NOMO-1 treated with DMSO at 0.1 percent for 48 hours (cell line): Measurements from ENCODE around the gene PTPA.
"Not testable (repeated sequence)": the region's sequence is repeated elsewhere in the genome, so short reads cannot be mapped to it uniquely, and the experiment has no call there.

Experiments used
- DNase-seq: peaks from one replicate; lab custom pipeline; 2025; ENCODE audit not compliant: unreplicated experiment; lab: John Stamatoyannopoulos, UW

PTPA gene

GRCh38 chr9:129197045-129197444 lies 85.8 kb downstream of the PTPA start:
- not testable (repeated sequence) for DNase-seq

- no peak for DNase-seq
Observed at GRCh38 chr9:129197978-129198318, 86.7 kb downstream of the PTPA start.
